Left ventricle myocardium inferior (tissue), 1 donor: ENCODE results near the gene EXOC4. TPM values are rescaled to one million over a fixed set of nuclear protein-coding genes. Genes with fewer than 3 reads are reported as not detected.

ENCODE experiments used
- DNase-seq: peaks from one replicate; pipeline ENCODE4 v3.0.0-alpha.2; 2020
- H3K27ac ChIP-seq: fragments of 200-600 bp; replicated peaks from 2 replicates; pipeline ENCODE4 v1.8.0; 2021
- H3K27me3 ChIP-seq: fragments of 200-600 bp; 2 replicates; pipeline ENCODE4 v1.8.0; 2021; ENCODE audit warnings: low read depth
- H3K36me3 ChIP-seq: fragments of 200-600 bp; 2 replicates; pipeline ENCODE4 v1.8.0; 2021
- H3K4me1 ChIP-seq: fragments of 200-600 bp; 2 replicates; pipeline ENCODE4 v1.8.0; 2021
- H3K4me3 ChIP-seq: fragments of 200-600 bp; 2 replicates; pipeline ENCODE4 v1.8.0; 2021; ENCODE audit warnings: mild to moderate bottlenecking, moderate library complexity
- H3K9me3 ChIP-seq: fragments of 200-600 bp; replicated peaks from 2 replicates; pipeline ENCODE4 v1.8.0; 2021
- intact Hi-C: fragments of 100-400 bp; cut with micrococcal nuclease; formaldehyde crosslinking; loops from one replicate; pipeline ENCODE4 v1.11.0; 2022
- total RNA-seq: library from RNA; stranded (reverse); fragmentation: NEBNext Ultra II Directional; extraction: Animal tissue kit (Norgen Biotek cat#: 25700); gene quantifications from one replicate; pipeline ENCODE4 v1.2.1, GENCODE V29; 2021
- TF ChIP-seq, protein P1 (sequence below): fragments of 200-600 bp; IDR thresholded peaks from 2 replicates; pipeline ENCODE4 v1.8.0; 2021; ENCODE audit warnings: antibody characterized with exemption, mild to moderate bottlenecking, borderline replicate concordance
- donor health status: DM: no; HTN: yes; CAD: no; lungs with severe emphysema.

EXOC4 gene
- total RNA-seq, 1 donor from 2014 or later = 33.8 TPM

DNA sequence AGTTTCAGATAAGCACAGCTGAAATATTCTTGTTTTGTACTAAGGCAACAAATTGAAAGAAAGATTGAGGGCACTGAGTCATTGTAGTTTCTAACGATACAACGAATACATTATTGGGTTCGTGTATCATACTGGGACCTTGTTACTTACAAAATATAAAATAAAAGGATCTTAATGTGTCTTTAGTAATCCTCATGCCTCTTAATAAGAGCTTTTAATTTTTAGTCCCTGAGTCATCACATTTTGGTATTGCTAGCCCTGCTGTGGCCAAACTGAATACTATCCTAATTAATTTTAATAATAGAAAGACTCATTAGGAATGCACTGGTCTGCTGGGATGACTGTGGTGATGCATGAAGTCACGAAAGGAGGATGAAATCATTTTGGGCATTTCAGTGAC is 309.7 kb downstream of the EXOC4 start:
- H3K36me3 ChIP-seq = no peaks in the 10 kb centered on the region
- no peaks in the 10 kb centered on the region for H3K4me1 ChIP-seq
- H3K27me3 ChIP-seq = no peaks in the 10 kb centered on the region
- H3K4me3 ChIP-seq = no peak overlapping the region
- no peak for DNase-seq
- H3K9me3 ChIP-seq = peaks cover 7% of the 10 kb centered on the region
- no peak overlapping the region for H3K27ac ChIP-seq
- intact Hi-C loops = no loop called here
- TF ChIP-seq, protein P1, sequence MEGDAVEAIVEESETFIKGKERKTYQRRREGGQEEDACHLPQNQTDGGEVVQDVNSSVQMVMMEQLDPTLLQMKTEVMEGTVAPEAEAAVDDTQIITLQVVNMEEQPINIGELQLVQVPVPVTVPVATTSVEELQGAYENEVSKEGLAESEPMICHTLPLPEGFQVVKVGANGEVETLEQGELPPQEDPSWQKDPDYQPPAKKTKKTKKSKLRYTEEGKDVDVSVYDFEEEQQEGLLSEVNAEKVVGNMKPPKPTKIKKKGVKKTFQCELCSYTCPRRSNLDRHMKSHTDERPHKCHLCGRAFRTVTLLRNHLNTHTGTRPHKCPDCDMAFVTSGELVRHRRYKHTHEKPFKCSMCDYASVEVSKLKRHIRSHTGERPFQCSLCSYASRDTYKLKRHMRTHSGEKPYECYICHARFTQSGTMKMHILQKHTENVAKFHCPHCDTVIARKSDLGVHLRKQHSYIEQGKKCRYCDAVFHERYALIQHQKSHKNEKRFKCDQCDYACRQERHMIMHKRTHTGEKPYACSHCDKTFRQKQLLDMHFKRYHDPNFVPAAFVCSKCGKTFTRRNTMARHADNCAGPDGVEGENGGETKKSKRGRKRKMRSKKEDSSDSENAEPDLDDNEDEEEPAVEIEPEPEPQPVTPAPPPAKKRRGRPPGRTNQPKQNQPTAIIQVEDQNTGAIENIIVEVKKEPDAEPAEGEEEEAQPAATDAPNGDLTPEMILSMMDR = no peak

DNA sequence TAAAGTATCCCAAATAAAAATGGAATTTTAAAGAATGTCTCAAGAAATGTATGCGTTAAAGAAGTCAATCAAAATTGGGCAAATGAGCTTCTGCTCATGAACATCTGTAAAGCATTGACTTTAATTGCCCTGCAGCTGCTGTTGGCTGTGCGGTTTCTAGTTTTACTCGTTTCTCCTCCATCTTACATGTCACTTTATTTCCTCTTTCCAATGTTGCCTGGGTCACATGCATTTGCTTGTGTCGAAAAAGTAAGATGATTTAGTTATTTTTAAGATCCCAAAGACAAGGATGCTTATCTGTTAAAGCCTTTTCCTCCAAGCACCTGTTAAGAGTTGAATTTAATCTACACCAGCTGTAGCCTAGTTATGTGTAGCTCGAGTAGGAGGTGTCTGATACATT is 310.4 kb downstream of the EXOC4 start:
- Histone ChIP-seq H3K27me3 (no peaks in the 10 kb centered on the region), H3K4me1 (no peaks in the 10 kb centered on the region), H3K27ac (no peak overlapping the region), H3K9me3 (peaks cover 8% of the 10 kb centered on the region), H3K4me3 (no peak overlapping the region), H3K36me3 (no peaks in the 10 kb centered on the region)
- no peak for DNase-seq
- TF ChIP-seq, protein P1 = no peak
- intact Hi-C loops = no loop called here

DNA sequence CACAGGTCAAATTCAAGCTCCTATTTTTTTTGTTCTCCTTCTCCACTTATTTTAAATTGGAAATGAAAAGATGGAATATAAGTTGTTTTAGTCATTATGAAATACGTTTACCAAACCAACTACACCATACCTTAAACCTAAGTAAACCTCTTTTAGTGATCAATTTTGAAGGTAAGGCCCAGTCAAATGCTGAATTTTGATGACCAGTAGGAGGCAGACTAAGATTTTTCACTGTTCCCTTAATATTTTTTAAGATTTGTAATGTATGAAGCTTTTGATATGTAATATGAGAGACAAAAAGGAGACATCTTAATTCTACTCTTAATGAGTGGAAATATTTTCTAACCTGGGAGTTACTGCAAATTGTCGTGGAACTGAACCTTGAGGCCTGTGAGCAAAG is 311.6 kb downstream of the EXOC4 start:
- TF ChIP-seq, protein P1 = no peak
- no peak for DNase-seq
- Histone ChIP-seq H3K36me3 (no peaks in the 10 kb centered on the region), H3K9me3 (peaks cover 8% of the 10 kb centered on the region), H3K27me3 (no peaks in the 10 kb centered on the region), H3K27ac (no peak overlapping the region), H3K4me1 (no peaks in the 10 kb centered on the region), H3K4me3 (no peak overlapping the region)
- intact Hi-C loops = no loop called here

DNA sequence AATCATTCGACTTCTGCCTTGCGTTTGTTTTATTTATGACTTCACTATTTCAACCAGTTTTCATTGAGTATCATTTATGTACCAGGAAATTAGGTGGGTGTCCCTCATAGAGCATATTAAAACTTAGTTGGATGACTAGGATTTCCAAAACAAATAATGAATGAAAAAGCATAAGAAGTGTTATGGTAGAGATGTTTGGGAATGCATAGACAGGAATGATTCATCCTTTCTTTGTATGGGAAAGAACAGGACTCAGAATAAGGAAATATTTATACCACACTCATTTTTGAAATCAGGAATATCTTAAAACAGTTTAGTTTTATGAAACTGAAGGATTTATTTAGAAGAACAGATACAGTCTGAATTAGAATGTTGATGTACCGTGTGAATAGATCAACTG is 315.7 kb downstream of the EXOC4 start:
- no peaks in the 10 kb centered on the region for H3K36me3 ChIP-seq
- no peaks in the 10 kb centered on the region for H3K27me3 ChIP-seq
- TF ChIP-seq, protein P1 = no peak
- DNase-seq = no peak
- intact Hi-C loops = no loop called here
- H3K9me3 ChIP-seq = peaks cover 8% of the 10 kb centered on the region
- H3K27ac ChIP-seq = no peak overlapping the region
- no peak overlapping the region for H3K4me3 ChIP-seq
- H3K4me1 ChIP-seq = no peaks in the 10 kb centered on the region

GRCh38 chr7:133570321-133570720 is 317.4 kb downstream of the EXOC4 start:
- Histone ChIP-seq H3K4me3 (no peak overlapping the region), H3K9me3 (peaks cover 8% of the 10 kb centered on the region), H3K27ac (no peak overlapping the region), H3K36me3 (no peaks in the 10 kb centered on the region), H3K4me1 (no peaks in the 10 kb centered on the region), H3K27me3 (no peaks in the 10 kb centered on the region)
- TF ChIP-seq, protein P1 = no peak
- intact Hi-C loops = no loop called here
- DNase-seq = no peak

- no peak for DNase-seq
- Histone ChIP-seq H3K4me3 (no peak overlapping the region), H3K9me3 (peaks cover 8% of the 10 kb centered on the region), H3K27ac (no peak overlapping the region), H3K36me3 (no peaks in the 10 kb centered on the region), H3K27me3 (no peaks in the 10 kb centered on the region), H3K4me1 (no peaks in the 10 kb centered on the region)
- intact Hi-C loops = no loop called here
- TF ChIP-seq, protein P1 = no peak
Measured at GRCh38 chr7:133571076-133571475, 318.2 kb downstream of the EXOC4 start.
